GM12878 (cell line): ENCODE data around the gene HEXIM1. TPM values are rescaled to one million over a fixed set of nuclear protein-coding genes. Genes with fewer than 3 reads are reported as not detected.

Source experiments
- CBFB ChIP-seq: IDR thresholded peaks from 2 replicates; pipeline ENCODE4 v1.6.1; 2016; ENCODE audit warnings: antibody characterized with exemption, low read depth
- CBX3 ChIP-seq: fragments of 200-600 bp; sonication (generic); IDR thresholded peaks from 2 replicates; pipeline ENCODE4 v1.6.1; 2016; ENCODE audit warnings: low read depth, borderline replicate concordance
- CREB1 ChIP-seq: IDR thresholded peaks from 2 replicates; pipeline ENCODE4 v1.6.1; 2012; ENCODE audit warnings: low read depth, mild to moderate bottlenecking, inconsistent platforms
- E2F4 ChIP-seq: IDR thresholded peaks from 2 replicates; pipeline ENCODE4 v1.6.1; 2012; ENCODE audit warnings: low read depth, low read length, improper control_type of control experiment
- ELK1 ChIP-seq: IDR thresholded peaks from 2 replicates; pipeline ENCODE4 v1.6.1; 2012; ENCODE audit warnings: low read depth, low read length, improper control_type of control experiment
- ESRRA ChIP-seq: IDR thresholded peaks from 2 replicates; pipeline ENCODE4 v1.6.1; 2012; ENCODE audit warnings: mild to moderate bottlenecking, low read length, improper control_type of control experiment
- ETV6 ChIP-seq, 2 experiments: fragments of 450-650 bp in 1 of 2; IDR thresholded peaks in 1 of 2; conservative IDR thresholded peaks in 1 of 2; 2 replicates each; pipeline ENCODE4 v1.6.1; 2014; ENCODE audit warnings: antibody characterized with exemption in 1 of 2, borderline replicate concordance in 1 of 2, low read depth in 1 of 2, mild to moderate bottlenecking in 1 of 2, moderate library complexity in 1 of 2
- GATAD2B ChIP-seq: fragments of 450-650 bp; conservative IDR thresholded peaks from 2 replicates; pipeline ENCODE4 v1.6.1; 2017; ENCODE audit warnings: low read depth, mild to moderate bottlenecking, moderate library complexity
- HDAC2 ChIP-seq: fragments of 200-600 bp; sonication (generic); IDR thresholded peaks from 2 replicates; pipeline ENCODE4 v1.6.1; 2017
- IKZF2 ChIP-seq, 2 experiments: fragments of 450-650 bp; IDR thresholded peaks; 2 replicates each; pipeline ENCODE4 v1.6.1; 2017; ENCODE audit warnings: mild to moderate bottlenecking in 2 of 2, moderate library complexity in 2 of 2
- IRF3 ChIP-seq: fragments of 450-650 bp; IDR thresholded peaks from 2 replicates; pipeline ENCODE4 v1.6.1; 2014; ENCODE audit warnings: mild to moderate bottlenecking
- MTA2 ChIP-seq: fragments of 450-650 bp; IDR thresholded peaks from 2 replicates; pipeline ENCODE4 v1.6.1; 2016; ENCODE audit warnings: low read depth, mild to moderate bottlenecking, moderate library complexity
- MYB ChIP-seq: fragments of 150-350 bp; IDR thresholded peaks from 2 replicates; pipeline ENCODE4 v1.6.1; 2014; ENCODE audit warnings: mild to moderate bottlenecking, low read depth, low read length, borderline replicate concordance
- NRF1 ChIP-seq: conservative IDR thresholded peaks from 2 replicates; pipeline ENCODE4 v1.6.1; 2011; ENCODE audit warnings: mild to moderate bottlenecking, low read depth, low read length, improper control_type of control experiment
- PAX8 ChIP-seq: fragments of 450-650 bp; IDR thresholded peaks from 2 replicates; pipeline ENCODE4 v1.6.1; 2017; ENCODE audit warnings: mild to moderate bottlenecking, moderate library complexity
- RAD51 ChIP-seq: fragments of 450-650 bp; IDR thresholded peaks from 2 replicates; pipeline ENCODE4 v1.6.1; 2016; ENCODE audit warnings: moderate library complexity, mild to moderate bottlenecking, inconsistent platforms
- SMAD5 ChIP-seq: IDR thresholded peaks from 2 replicates; pipeline ENCODE4 v1.6.1; 2016; ENCODE audit warnings: antibody characterized with exemption, low read depth
- SREBF1 ChIP-seq: IDR thresholded peaks from 2 replicates; pipeline ENCODE4 v1.6.1; 2012; ENCODE audit warnings: mild to moderate bottlenecking, low read length
- STAT1 ChIP-seq: fragments of 450-650 bp; conservative IDR thresholded peaks from 2 replicates; pipeline ENCODE4 v1.6.1; 2014; ENCODE audit warnings: antibody characterized with exemption, mild to moderate bottlenecking
- STAT3 ChIP-seq: IDR thresholded peaks from 2 replicates; pipeline ENCODE4 v1.6.1; 2011; ENCODE audit warnings: low read depth, low read length, improper control_type of control experiment
- SUZ12 ChIP-seq: fragments of 200-600 bp; sonication (generic); IDR thresholded peaks from one replicate; pipeline ENCODE4 v1.6.1; 2018; ENCODE audit warnings: antibody characterized with exemption, mild to moderate bottlenecking; ENCODE audit not compliant: unreplicated experiment
- TAF1 ChIP-seq: IDR thresholded peaks from 2 replicates; pipeline ENCODE4 v1.6.1; 2011; ENCODE audit warnings: mild to moderate bottlenecking, low read depth, low read length, borderline replicate concordance
- YY1 ChIP-seq: IDR thresholded peaks from 2 replicates; pipeline ENCODE4 v1.6.1; 2011; ENCODE audit warnings: low read depth, mild to moderate bottlenecking, low read length
- ZBTB40 ChIP-seq: fragments of 450-650 bp; IDR thresholded peaks from 2 replicates; pipeline ENCODE4 v1.6.1; 2016; ENCODE audit warnings: mild to moderate bottlenecking, moderate library complexity, borderline replicate concordance
- ZNF622 ChIP-seq: fragments of 450-650 bp; IDR thresholded peaks from 2 replicates; pipeline ENCODE4 v1.6.1; 2017; ENCODE audit warnings: mild to moderate bottlenecking, inconsistent platforms
- polyA plus RNA-seq, 11 experiments: library from polyadenylated mRNA; depleted of rRNA in 4 of 11; unstranded in 6 of 11; stranded (reverse) in 5 of 11; fragments of >200 nt; fragmentation: Nextera tagmentation in 4 of 11; fragmentation: Illumina TruSeq in 1 of 11; extraction: Ambion mirVana in 4 of 11; extraction: Trizol in 1 of 11; gene quantifications; 1 replicate in 1 of 11; 2 replicates in 10 of 11; pipeline versions ENCODE4 v1.2.1 to v1.2.3, GENCODE V29; 2011 to 2016; ENCODE audit warnings: inconsistent platforms in 2 of 11, missing spikeins in 2 of 11, low read depth in 1 of 11
- total RNA-seq, 4 experiments: library from RNA; depleted of rRNA in 3 of 4; stranded (reverse); fragments of >200 nt in 3 of 4; fragmentation: Illumina TruSeq in 1 of 4; extraction: Trizol in 1 of 4; gene quantifications; 2 replicates each; pipeline versions ENCODE4 v1.2.1 to v1.2.3, GENCODE V29; 2013 to 2021

Gene HEXIM1
- total and polyA plus RNA-seq, 10 of the 15 experiments (the other 5 are each of a cell fraction or from before 2014, with no cell fraction given) = 1.9 to 24.1 (median 9.0) TPM

GRCh38 chr17:45132572-45133463 lies 15.5 kb upstream of the HEXIM1 start (continued):
- TF ChIP-seq ZBTB40 = no peak
- TF ChIP-seq ELK1 = no peak
- TF ChIP-seq STAT3 = no peak
- peak; percentile 66; the same call in 1 of the 2 replicates for TF ChIP-seq CREB1
- TF ChIP-seq HDAC2 = no peak
- TF ChIP-seq CBFB = no peak
- TF ChIP-seq STAT1 = no peak
- TF ChIP-seq MYB = no peak
- no peak for TF ChIP-seq SMAD5
- TF ChIP-seq SUZ12 = no peak
- TF ChIP-seq SREBF1 = no peak
- TF ChIP-seq CBX3 = no peak
- TF ChIP-seq TAF1 = no peak
- no peak for TF ChIP-seq E2F4
- TF ChIP-seq IKZF2 (IDR thresholded peaks at IDR 0.05) = no peak
- no peak for TF ChIP-seq NRF1
- no peak for TF ChIP-seq PAX8
- no peak for TF ChIP-seq IRF3
- peak; percentile 70 for TF ChIP-seq GATAD2B
- TF ChIP-seq MTA2 = no peak
- TF ChIP-seq ESRRA = no peak
- TF ChIP-seq YY1 = no peak
- no peak for TF ChIP-seq ETV6 (conservative IDR thresholded peaks at IDR 0.05 in 1 of 2, IDR thresholded peaks at IDR 0.05 in 1 of 2; ENCODE audit: borderline replicate concordance in 1 of 2, low read depth in 1 of 2)
- TF ChIP-seq ZNF622 = no peak
- TF ChIP-seq RAD51 = no peak
